ENCODE data around the gene ECD.
"Not testable (repeated sequence)": the region's sequence is repeated elsewhere in the genome, so short reads cannot be mapped to it uniquely, and the experiment has no call there.

Gene ECD

DNA sequence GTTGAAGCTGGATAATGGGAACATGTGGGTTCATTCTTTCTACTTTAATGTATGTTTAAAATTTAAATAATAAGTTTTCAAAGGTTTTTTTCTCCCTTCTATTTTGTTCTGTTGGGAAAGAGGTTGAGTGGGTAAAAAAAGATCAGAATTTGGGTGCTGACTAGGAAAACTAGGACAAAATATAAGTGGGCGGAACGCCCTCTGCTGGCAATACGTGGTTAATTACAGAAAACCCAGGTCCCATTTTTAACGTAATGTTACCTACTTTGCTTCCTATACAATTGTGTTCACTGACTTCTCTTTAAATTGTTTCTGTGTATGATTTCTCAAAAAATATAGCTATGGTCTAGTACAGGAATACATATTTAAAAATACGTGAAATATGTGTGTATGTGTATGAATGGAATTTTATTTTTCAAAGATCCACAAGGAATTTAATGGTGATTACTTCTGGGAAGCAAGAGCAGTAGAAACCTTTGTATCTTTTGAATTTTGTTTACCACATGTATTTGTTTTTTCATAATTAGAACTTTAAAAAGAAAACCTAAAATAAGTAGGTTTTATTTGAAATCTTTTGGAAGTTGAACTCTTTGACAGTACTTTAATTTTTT, 8.7 kb downstream of the ECD start:
- peak; percentile 31 for DNase-seq

DNA sequence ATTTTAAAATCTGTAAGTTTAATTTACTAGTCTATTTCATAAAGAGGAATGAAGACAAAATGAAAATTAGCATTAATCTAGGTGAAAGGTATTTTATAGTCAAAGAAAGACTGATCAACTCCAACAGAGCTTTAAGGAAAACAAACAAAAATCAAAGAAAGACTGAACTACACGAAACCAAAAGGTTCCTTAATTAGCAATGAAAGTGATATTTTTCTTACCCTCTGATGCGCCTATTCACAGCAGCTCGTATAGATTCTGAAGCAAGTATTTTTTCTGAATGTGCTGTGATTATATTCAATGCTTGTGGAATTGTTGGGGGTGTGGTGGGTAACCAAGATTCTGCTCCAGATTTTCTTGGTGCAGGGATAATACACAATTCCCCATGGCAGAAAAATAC, 11.8 kb downstream of the ECD start:
- no peak for DNase-seq

- DNase-seq, result no peak
Measured at GRCh38 chr10:73152009-73152408, 15.8 kb downstream of the ECD start.

DNA sequence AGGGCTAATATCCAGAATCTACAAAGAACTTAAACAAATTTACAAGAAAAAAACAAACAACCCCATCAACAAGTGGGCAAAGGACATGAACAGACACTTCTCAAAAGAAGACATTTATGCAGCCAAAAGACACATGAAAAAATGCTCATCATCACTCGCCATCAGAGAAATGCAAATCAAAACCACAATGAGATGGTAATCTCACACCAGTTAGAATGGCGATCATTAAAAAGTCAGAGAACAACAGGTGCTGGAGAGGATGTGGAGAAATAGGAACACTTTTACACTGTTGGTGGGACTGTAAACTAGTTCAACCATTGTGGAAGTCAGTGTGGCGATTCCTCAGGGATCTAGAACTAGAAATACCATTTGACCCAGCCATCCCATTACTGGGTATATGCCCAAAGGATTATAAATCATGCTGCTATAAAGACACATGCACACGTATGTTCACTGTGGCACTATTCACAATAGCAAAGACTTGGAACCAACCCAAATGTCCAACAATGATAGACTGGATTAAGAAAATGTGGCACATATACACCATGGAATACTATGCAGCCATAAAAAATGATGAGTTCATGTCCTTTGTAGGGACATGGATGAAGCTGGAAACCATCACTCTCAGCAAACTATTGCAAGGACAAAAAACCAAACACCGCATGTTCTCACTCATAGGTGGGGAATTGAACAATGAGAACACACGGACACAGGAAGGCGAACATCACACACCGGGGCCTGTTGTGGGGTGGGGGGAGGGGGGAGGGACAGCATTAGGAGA, 17.0 kb downstream of the ECD start:
- DNase-seq, result not testable (repeated sequence)

DNA sequence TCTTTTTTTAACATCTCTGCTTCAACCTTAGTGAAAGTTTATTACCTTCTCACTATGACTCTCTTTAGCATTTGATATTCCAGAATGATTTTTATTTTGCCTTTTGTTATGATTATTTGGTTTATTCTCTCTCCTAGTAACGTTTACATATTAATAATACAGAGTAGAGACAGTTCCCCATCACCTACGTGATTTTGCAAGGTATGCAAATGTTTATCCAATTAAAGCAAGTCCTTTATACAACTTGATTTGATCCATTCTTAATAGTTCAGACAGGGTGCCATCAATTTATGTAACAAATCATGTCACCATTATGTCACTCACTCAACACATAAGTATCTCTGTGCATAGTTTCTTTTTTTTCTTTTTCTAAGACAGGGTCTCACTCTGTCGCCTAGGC, 26.2 kb downstream of the ECD start:
- no peak for DNase-seq

GRCh38 chr10:73139251-73139650, 28.6 kb downstream of the ECD start:
- no peak for DNase-seq

- no peak for DNase-seq
Measured at GRCh38 chr10:73136627-73137026, 31.2 kb downstream of the ECD start.

DNA sequence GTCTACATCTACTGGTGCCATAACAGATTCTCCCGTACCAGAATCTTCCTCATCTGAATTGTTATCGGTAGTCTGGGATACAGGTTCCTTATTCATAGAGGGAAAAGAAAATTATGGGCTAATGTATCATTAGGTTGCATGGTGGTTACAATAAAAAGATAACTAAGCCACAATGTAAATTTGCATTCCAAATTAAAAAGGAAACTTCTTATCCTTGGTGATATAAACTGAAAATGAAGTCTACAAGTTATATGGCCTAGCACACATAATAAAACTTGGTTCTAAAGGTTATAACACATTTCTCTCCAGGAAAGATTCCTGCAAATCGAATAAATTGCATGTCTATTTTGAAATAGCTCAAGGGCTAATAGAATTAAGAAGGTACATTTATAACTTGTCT, 33.1 kb downstream of the ECD start:
- DNase-seq, result no peak

DNA sequence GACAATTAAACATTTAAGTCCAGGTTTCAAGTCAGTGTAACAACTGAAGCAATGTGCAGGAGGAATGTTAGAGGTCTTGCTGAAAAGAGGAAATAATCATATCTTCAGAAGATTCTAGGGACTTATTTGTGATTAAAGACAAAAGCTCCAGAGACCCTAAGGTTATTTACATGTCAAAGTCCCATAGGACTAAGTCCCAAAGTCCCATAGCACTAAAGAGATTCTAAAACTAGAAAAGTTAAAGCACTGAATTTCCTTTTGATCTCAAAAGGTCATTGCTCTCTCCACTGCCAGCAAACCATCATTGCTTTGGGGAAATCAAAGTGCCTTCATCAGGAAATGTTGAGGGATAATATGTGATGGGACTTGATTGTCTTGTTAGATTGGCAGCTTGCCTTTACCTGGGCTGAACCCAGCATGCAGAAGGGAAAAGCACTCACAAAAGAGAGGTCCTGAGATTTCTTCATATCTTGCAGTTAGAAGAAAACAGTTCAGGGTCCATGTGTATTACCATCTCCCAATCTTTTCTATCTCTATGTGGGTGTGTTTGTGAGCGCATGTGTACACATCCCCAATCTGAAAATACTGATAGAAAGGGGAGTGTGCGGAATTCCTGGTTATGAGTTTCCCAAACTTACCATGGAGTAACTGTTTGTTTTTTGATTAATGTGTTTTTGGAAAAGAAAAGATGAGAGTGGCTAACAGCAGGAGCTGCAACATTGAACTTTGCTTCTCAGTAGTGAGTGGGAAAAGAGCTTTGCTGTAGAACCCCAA, 35.7 kb downstream of the ECD start:
- no peak for DNase-seq

DNA sequence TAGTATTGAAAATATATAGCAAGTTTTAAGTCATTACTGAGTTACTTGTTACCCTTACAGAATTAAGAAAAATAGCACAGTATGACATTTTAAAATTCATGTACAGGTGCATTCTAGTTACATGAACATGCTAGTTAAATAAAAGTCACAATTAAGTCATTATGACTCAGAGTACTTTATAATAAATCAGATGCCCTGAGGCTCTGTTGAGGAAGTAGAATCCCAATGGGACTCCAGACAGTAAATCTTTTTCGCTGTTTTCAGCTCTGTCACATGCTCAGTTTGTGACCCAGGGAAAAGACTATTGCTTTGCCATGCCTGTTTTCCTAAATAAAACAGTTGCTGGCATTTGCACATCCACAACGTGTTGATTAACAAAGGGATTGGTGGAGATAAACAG, 36.5 kb downstream of the ECD start:
- DNase-seq, result no peak

DNA sequence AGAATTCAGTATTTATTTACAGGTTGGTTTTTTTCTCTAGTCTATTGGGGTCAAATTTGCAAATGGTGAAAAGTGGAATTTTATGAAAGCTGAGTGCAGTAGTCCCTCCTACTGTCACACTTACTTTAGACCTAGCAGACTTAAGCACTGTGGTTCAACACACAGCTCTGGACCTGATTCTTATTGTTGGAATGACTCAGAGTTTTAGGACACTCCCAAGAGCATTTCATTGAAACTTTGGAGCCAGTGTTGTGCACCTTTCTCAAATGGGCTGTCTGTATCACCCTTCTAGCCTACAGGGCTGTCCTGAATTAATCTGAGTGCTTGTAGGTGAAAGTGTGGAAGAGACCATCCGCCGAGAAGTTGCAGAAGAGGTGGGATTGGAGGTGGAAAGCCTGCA, 41.5 kb downstream of the ECD start:
- DNase-seq, result no peak

- no peak for DNase-seq
Measured at GRCh38 chr10:73119952-73120351, 47.9 kb downstream of the ECD start.

GRCh38 chr10:73119457-73119856, 48.4 kb downstream of the ECD start:
- DNase-seq, result no peak

DNA sequence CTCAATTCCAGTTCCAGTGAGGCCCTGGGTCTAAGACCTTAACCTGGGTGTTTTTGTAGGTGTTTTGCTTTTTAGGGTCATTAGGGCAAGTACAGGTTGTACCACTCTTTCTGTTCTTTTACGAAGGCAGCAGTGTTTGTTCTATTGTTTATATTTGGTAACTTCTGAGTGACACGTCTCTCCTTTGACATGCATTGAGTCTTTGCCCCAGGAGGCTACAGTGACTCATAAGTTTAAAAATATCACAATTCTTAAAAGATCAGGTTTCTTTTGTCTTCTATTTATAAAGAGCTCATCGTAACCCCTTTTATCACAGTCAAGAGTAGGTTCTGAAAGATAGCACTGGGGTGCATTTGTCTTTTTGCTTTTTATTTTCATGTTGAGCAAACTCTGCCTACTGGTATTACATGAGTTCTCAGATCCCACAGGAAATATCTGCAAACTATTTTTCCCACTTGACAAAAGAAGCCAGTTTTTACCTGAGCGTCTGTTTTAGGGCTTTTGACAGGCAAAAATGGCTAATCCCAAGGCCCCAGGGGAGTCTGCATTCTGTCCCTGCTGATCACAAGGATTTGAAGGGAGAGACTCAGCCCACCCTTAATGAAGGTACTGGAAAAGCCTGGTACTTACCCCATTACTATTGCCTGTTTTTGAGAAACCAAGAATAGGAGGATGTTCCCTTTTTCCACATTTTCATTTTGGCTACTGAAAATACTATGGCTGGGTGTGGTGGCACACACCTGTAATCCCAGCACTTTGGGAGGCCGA, 49.6 kb downstream of the ECD start:
- peak; percentile 39 for DNase-seq

GRCh38 chr10:73116017-73116416, 51.8 kb downstream of the ECD start:
- DNase-seq, result no peak

GRCh38 chr10:73113551-73113950, 54.3 kb downstream of the ECD start:
- DNase-seq, result peak; percentile 19

GRCh38 chr10:73112032-73112431, 55.8 kb downstream of the ECD start:
- not testable (repeated sequence) for DNase-seq

DNA sequence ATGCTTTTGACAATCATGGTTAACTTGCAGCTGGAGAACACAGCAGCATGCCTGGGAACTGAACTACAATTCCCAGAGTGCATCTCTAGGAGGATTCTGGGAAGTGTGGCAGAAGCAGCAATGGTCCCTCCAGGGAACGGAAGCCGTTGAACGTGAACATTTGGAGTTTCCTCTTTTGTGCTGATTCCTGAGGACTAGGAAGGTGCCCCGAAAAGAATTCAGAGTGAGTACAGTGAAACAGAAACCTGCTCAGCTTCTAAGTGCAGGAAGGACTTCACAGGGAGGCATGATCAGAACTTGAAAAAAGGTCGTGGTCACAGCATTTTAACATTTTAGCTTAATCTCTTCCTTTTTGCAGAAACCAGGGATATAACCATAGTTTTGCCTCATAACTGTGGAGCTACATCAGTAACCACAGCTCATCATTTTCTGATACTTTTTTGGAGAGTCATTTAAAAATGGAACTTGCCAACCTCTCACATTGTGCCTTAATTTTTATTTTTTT, 57.4 kb downstream of the ECD start, which contains the start of gene NUDT13:
NUDT13 (plus strand) TSS at position 111 of the 505 bp plus-strand sequence. CDS start 3,911 bp downstream, outside the sequence.
- DNase-seq, result peak; percentile 75

- not testable (repeated sequence) for DNase-seq
Measured at GRCh38 chr10:73109248-73109652, 58.6 kb downstream of the ECD start.

GRCh38 chr10:73106301-73106700, 61.5 kb downstream of the ECD start:
- DNase-seq, result no peak

DNA sequence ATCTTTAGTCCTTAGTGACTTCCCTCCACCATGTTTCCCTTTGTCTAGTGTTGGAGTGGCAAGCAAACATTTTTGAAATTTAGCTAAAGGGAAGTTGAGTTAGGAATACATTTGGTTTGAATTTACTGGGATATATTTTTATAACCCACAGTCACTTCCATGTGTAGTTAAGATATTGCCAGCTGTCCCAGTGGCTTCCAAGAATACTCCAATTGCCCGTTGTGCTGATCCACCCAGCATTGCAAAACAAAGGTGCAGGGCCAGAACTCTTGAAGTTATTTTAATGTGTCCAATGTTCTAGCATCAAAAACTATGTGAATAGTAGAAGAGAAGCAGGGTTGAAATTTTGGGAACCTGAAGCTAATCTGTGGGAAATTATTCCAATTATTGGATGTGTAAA, 68.7 kb downstream of the ECD start:
- no peak for DNase-seq

- no peak for DNase-seq
Measured at GRCh38 chr10:73097305-73097670, 70.5 kb downstream of the ECD start.
